GM23338 (cell line): ENCODE data around the gene RTL1.

Experiments
- EZH2 ChIP-seq: fragments of 200-600 bp; sonication (generic); IDR thresholded peaks from one replicate; pipeline ENCODE4 v1.8.0; 2017; ENCODE audit warnings: antibody characterized with exemption, mild to moderate bottlenecking, low read depth; ENCODE audit not compliant: unreplicated experiment
- EZH2phosphoT487 ChIP-seq: fragments of 200-600 bp; sonication (generic); IDR thresholded peaks from one replicate; pipeline ENCODE4 v1.8.1; 2018; ENCODE audit warnings: antibody characterized with exemption; ENCODE audit not compliant: unreplicated experiment
- JUNB ChIP-seq: IDR thresholded peaks from one replicate; pipeline ENCODE4 v1.6.1; 2016; ENCODE audit warnings: antibody characterized with exemption; ENCODE audit not compliant: unreplicated experiment
- NANOG ChIP-seq: IDR thresholded peaks from 2 replicates; pipeline ENCODE4 v1.6.1; 2016; ENCODE audit warnings: antibody characterized with exemption, borderline replicate concordance
- POLR2AphosphoS5 ChIP-seq: IDR thresholded peaks from 2 replicates; pipeline ENCODE4 v1.6.1; 2016; ENCODE audit warnings: antibody characterized with exemption, low read depth
- STAT1 ChIP-seq: IDR thresholded peaks from one replicate; pipeline ENCODE4 v1.6.1; 2016; ENCODE audit warnings: antibody characterized with exemption; ENCODE audit not compliant: unreplicated experiment
- ZNF331 ChIP-seq: fragments of 250-450 bp; sonication (Bioruptor Pico); IDR thresholded peaks from 2 replicates; pipeline ENCODE4 v1.5.0; 2020; ENCODE audit warnings: low read depth, mild to moderate bottlenecking, moderate library complexity
- TF ChIP-seq, protein P1 (sequence below): IDR thresholded peaks from one replicate; pipeline ENCODE4 v1.6.1; 2018; ENCODE audit warnings: antibody characterized with exemption; ENCODE audit not compliant: unreplicated experiment
- TF ChIP-seq, protein P2 (sequence below), 2 experiments: fragments of 200-600 bp in 1 of 2; sonication (generic) in 1 of 2; conservative IDR thresholded peaks; 2 replicates each; pipeline versions ENCODE4 v1.5.1 to v1.6.1; 2016 to 2017; ENCODE audit warnings: antibody characterized with exemption in 2 of 2, low read depth in 2 of 2, mild to moderate bottlenecking in 2 of 2, moderate library complexity in 1 of 2
- TF ChIP-seq, protein P3 (sequence below): IDR thresholded peaks from 2 replicates; pipeline ENCODE4 v1.6.1; 2016; ENCODE audit warnings: antibody characterized with exemption

DNA sequence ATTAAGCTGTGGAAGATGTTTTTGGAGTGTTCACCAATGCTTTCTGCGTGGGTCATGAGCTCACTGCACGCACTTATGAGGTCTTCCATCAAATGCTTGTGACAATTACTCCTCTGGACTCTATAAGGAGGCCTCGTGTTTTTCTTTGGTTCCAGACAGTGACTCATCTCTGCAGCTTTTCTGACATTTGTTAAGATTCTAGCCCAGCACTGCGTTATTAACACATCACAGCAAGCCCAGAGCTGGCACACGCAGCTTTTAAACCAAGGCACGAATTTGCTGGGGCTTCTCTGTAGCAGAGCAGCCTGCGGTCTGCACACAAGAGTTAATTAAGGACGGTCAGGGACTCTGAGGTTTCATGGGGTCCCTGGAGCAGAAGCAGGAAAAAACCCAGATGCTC is 60.7 kb downstream of the RTL1 start:
- TF ChIP-seq, protein P1, sequence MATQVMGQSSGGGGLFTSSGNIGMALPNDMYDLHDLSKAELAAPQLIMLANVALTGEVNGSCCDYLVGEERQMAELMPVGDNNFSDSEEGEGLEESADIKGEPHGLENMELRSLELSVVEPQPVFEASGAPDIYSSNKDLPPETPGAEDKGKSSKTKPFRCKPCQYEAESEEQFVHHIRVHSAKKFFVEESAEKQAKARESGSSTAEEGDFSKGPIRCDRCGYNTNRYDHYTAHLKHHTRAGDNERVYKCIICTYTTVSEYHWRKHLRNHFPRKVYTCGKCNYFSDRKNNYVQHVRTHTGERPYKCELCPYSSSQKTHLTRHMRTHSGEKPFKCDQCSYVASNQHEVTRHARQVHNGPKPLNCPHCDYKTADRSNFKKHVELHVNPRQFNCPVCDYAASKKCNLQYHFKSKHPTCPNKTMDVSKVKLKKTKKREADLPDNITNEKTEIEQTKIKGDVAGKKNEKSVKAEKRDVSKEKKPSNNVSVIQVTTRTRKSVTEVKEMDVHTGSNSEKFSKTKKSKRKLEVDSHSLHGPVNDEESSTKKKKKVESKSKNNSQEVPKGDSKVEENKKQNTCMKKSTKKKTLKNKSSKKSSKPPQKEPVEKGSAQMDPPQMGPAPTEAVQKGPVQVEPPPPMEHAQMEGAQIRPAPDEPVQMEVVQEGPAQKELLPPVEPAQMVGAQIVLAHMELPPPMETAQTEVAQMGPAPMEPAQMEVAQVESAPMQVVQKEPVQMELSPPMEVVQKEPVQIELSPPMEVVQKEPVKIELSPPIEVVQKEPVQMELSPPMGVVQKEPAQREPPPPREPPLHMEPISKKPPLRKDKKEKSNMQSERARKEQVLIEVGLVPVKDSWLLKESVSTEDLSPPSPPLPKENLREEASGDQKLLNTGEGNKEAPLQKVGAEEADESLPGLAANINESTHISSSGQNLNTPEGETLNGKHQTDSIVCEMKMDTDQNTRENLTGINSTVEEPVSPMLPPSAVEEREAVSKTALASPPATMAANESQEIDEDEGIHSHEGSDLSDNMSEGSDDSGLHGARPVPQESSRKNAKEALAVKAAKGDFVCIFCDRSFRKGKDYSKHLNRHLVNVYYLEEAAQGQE, result no peak
- TF ChIP-seq EZH2 (no peak), POLR2AphosphoS5 (no peak), EZH2phosphoT487 (no peak), NANOG (no peak), STAT1 (no peak), ZNF331 (CRISPR knock-in tag) (no peak), JUNB (no peak)
- TF ChIP-seq, protein P2, sequence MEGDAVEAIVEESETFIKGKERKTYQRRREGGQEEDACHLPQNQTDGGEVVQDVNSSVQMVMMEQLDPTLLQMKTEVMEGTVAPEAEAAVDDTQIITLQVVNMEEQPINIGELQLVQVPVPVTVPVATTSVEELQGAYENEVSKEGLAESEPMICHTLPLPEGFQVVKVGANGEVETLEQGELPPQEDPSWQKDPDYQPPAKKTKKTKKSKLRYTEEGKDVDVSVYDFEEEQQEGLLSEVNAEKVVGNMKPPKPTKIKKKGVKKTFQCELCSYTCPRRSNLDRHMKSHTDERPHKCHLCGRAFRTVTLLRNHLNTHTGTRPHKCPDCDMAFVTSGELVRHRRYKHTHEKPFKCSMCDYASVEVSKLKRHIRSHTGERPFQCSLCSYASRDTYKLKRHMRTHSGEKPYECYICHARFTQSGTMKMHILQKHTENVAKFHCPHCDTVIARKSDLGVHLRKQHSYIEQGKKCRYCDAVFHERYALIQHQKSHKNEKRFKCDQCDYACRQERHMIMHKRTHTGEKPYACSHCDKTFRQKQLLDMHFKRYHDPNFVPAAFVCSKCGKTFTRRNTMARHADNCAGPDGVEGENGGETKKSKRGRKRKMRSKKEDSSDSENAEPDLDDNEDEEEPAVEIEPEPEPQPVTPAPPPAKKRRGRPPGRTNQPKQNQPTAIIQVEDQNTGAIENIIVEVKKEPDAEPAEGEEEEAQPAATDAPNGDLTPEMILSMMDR (conservative IDR thresholded peaks at IDR 0.05; ENCODE audit: low read depth in 2 of 2), result no peak
- TF ChIP-seq, protein P3, sequence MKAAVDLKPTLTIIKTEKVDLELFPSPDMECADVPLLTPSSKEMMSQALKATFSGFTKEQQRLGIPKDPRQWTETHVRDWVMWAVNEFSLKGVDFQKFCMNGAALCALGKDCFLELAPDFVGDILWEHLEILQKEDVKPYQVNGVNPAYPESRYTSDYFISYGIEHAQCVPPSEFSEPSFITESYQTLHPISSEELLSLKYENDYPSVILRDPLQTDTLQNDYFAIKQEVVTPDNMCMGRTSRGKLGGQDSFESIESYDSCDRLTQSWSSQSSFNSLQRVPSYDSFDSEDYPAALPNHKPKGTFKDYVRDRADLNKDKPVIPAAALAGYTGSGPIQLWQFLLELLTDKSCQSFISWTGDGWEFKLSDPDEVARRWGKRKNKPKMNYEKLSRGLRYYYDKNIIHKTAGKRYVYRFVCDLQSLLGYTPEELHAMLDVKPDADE, result no peak
